Fibroblast of peridontal ligament (primary cell): Measurements from ENCODE around the gene RBMS3.
"Not testable (repeated sequence)": the region's sequence is repeated elsewhere in the genome, so short reads cannot be mapped to it uniquely, and the experiment has no call there.

Experiments
- DNase-seq: peaks from one replicate; pipeline ENCODE4 v3.0.0-alpha.2; 2010; ENCODE audit errors: extremely low read depth

Gene RBMS3

GRCh38 chr3:30017901-30018300, 737.0 kb downstream of the RBMS3 start:
- no peak for DNase-seq

- no peak for DNase-seq
These were observed 739.5 kb downstream of the RBMS3 start for GRCh38 chr3:30020380-30020779.

DNA sequence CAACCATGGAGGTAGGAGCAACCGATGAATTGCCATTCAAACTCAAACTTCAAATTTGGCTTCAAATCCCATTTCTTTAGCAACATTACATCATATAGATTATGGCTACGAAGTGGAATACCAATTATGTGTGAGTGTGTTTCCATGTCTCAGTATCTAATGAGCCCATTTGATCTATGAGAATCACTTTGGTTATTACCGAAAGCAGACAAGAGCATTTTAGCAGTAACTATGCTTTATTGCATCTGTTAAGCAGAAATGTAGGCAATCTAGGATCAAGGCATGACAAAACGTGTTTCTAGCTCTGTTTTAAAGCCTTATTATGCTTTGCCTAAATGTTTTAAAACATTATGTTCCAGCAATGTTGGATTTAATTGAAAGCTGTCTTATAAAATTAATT, 743.6 kb downstream of the RBMS3 start:
- no peak for DNase-seq

DNA sequence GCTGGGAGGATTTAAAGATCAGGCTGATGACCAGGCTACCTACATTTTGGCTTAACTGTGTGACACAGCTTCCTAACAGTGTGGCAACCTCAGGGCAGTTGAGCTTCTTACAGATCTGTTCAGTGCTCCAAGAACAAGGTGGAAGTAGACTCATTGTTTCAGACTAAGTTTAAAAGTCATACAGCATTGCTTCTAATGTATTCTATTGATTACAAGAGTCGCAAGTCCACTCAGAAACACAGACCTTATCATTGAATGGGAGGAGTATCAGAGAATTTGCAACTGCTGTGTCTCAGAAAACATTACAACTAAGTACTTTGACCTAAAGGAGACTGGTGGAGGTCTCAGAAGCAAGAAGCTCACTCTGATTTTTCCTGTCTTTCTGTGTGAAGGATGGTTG, 746.0 kb downstream of the RBMS3 start:
- DNase-seq, result no peak

GRCh38 chr3:30034246-30034991, 753.5 kb downstream of the RBMS3 start:
- peak; percentile 15 for DNase-seq

GRCh38 chr3:30035935-30036567, 755.2 kb downstream of the RBMS3 start:
- DNase-seq, result peak; percentile 14

DNA sequence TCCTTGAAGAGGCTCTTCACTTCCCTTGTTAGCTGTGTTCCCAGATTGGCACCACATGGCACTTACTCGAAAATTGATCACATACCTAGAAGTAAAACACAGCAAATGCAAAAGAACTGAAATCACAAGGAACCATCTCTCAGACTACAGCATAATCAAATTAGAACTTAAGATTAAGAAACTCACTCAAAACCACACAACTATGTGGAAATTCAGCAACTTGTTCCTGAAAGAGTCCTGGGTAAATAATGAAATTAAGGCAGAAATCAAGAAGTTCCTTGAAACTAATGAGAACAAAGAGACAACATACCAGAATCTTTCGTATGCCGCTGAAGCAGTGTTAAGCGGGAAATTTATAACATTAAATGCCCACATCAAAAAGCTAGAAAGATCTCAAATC, 759.3 kb downstream of the RBMS3 start:
- no peak for DNase-seq

DNA sequence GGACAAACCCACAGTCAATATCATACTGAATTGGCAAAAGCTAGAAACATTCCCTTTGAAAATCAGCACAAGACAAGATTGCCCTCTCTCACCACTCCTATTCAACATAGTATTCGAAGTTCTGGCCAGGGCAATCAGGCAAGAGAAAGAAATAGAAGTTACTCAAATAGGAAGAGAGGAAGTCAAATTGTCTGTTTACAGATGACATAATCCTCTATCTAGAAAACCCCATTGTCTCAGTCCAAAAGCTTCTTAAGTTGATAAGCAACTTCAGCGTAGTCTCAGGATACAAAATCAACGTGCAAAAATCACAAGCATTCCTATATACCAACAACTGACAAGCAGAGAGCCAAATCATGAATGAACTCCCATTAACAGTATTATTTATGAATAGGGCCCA, 760.6 kb downstream of the RBMS3 start:
- DNase-seq, result not testable (repeated sequence)

DNA sequence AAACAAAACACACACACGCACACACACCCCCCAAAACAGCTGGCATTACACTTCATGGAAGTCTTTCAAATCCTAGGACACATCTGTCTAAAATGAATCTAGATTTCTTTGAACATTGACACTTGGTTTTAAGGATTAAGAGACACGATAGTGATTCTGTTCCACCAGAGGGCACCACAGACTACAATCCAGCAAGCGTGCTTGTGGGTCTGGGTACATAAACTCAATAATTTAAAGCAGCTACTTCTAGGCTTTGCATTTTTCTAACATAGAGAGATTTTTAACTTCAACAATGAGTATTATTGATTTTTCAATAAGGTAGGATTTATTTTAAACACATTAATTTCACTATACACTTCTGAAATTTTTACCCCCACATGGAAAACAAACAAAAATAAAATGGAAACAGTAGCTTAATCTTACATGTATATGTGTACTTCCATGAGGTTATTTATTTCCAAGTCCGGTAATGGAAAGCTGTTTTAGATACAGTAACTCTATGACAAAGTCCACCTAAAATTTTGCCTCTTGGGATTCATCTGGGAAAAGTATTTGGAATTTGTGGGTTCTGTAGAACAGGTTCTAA, 761.5 kb downstream of the RBMS3 start:
- peak; percentile 85 for DNase-seq

DNA sequence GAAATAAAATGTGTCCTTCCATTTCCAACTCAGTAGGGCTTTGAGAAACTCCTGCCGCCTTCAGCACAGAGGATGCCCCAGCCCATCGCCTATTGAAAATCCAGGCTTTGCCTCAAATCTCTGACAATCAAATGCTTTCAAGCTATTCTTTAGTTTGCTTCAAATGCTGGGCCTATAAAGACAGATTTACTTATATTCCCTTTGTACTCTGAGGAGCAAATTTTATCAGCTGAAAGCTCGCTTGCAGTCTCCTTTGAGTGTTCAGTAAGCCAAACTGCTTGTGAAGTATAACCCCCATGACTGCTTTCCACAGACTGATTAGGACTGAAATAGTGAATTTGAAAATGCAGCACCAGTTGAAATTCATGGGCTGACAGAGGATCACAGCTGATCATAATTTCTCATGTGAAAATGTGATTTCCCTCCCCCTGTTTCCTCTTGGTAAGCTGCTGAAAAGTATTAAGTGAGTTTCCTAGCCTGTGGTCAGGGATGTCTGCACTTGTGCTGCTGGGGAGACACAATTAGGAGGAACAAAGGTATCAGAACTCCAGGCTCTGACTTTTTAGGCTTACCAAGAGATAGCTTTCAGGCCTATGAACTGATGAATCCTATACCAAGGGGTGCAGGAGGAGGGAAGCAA, 762.2 kb downstream of the RBMS3 start:
- DNase-seq, result no peak

- no peak for DNase-seq
These were observed 763.6 kb downstream of the RBMS3 start for GRCh38 chr3:30044515-30044914.

- no peak for DNase-seq
These were observed 767.6 kb downstream of the RBMS3 start for GRCh38 chr3:30048431-30048830.

- DNase-seq, result not testable (repeated sequence)
These were observed 769.2 kb downstream of the RBMS3 start for GRCh38 chr3:30050116-30050515.

DNA sequence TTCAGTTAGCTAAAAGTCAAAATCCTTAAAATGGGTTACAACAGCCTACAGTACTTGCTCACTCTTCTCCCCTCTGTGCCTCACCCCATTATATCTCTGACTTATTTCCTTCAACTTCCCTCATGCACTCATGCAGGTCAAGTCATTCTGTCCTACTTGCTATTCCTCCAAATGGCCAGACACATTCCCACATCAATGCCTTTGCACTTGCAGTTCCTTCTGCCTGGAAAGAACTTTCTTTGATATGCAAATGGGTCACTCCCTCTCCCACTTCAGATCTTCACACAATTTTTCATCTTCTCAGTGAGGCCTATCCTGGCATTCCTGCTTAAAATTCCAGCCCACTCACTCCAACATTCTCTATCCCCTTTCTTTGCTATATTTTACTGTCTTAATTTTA, 778.4 kb downstream of the RBMS3 start:
- no peak for DNase-seq
